Erythroblast (primary cell): ENCODE results near the gene SOAT2.

Experiments
- DNase-seq, 2 experiments: peaks; one replicate each; lab custom pipeline; 2025; lab: John Stamatoyannopoulos, UW
- GATA1 ChIP-seq: IDR thresholded peaks from 2 replicates; pipeline ENCODE4 v1.6.1; 2011; ENCODE audit warnings: low read depth, mild to moderate bottlenecking, control low read depth, low read length, moderate library complexity
- POLR2A ChIP-seq: IDR thresholded peaks from 2 replicates; pipeline ENCODE4 v1.6.1; 2011; ENCODE audit warnings: mild to moderate bottlenecking, low read length

SOAT2 gene

GRCh38 chr12:53068811-53069585, 34.3 kb upstream of the SOAT2 start:
- TF ChIP-seq POLR2A (no peak), GATA1 (no peak)
- DNase-seq = no peak

- no peak for DNase-seq
- TF ChIP-seq POLR2A (no peak), GATA1 (no peak)
These were observed 33.5 kb upstream of the SOAT2 start for GRCh38 chr12:53069621-53070410.

- TF ChIP-seq POLR2A (no peak), GATA1 (no peak)
- DNase-seq = no peak
These were observed 32.3 kb upstream of the SOAT2 start for GRCh38 chr12:53070877-53071492.

GRCh38 chr12:53071591-53072551, 31.4 kb upstream of the SOAT2 start:
- TF ChIP-seq GATA1 (no peak), POLR2A (no peak)
- no peak for DNase-seq

- no peak for DNase-seq
- no peak for TF ChIP-seq GATA1
- TF ChIP-seq POLR2A = no peak
These were observed 29.4 kb upstream of the SOAT2 start for GRCh38 chr12:53073881-53074280.

- no peak for DNase-seq
- TF ChIP-seq GATA1 = no peak
- no peak for TF ChIP-seq POLR2A
These were observed 28.8 kb upstream of the SOAT2 start for GRCh38 chr12:53074283-53074998.

- TF ChIP-seq POLR2A (no peak), GATA1 (no peak)
These were observed 28.3 kb upstream of the SOAT2 start for GRCh38 chr12:53074999-53075370.

GRCh38 chr12:53076461-53076860, 26.8 kb upstream of the SOAT2 start:
- TF ChIP-seq POLR2A = no peak
- TF ChIP-seq GATA1 = no peak
- no peak for DNase-seq

More at GRCh38 chr12:53074999-53075370, 28.3 kb upstream of the SOAT2 start:
- DNase-seq = no peak

- no peak for TF ChIP-seq GATA1
- TF ChIP-seq POLR2A = no peak
- DNase-seq = no peak
These were observed 26.3 kb upstream of the SOAT2 start for GRCh38 chr12:53077030-53077429.

GRCh38 chr12:53078425-53079225, 24.7 kb upstream of the SOAT2 start:
- DNase-seq = no peak

GRCh38 chr12:53079226-53080117, 23.8 kb upstream of the SOAT2 start, which contains the start of gene SPRYD3:
SPRYD3 (minus strand) TSS chr12:53079390; CDS start chr12:53079333, 57 bp downstream.
- TF ChIP-seq GATA1 = no peak
- peak; percentile 81 for TF ChIP-seq POLR2A
- peak; percentile 97 to 98 for DNase-seq

More at GRCh38 chr12:53078425-53079225, 24.7 kb upstream of the SOAT2 start:
- TF ChIP-seq POLR2A = no peak
- TF ChIP-seq GATA1 = no peak
